H1 (cell line): Measurements from ENCODE around the gene LHX5. TPM values are rescaled to one million over a fixed set of nuclear protein-coding genes. Genes with fewer than 3 reads are reported as not detected.
A peak's percentile ranks its signal among the peaks of the same experiment; 100 is the strongest.

ENCODE experiments used
- CTCF ChIA-PET: fragments of 300-600 bp; sonication (Branson Sonifier 250); formaldehyde crosslinking; loops from one replicate; lab custom pipeline; 2021; ENCODE audit not compliant: partially characterized antibody; lab: Charles Lee
- POLR2A ChIA-PET: fragments of 300-600 bp; sonication (Branson Sonifier 250); formaldehyde crosslinking; loops from one replicate; lab custom pipeline; 2021; ENCODE audit warnings: inconsistent platforms; ENCODE audit not compliant: partially characterized antibody; lab: Charles Lee
- DNase-seq, 2 experiments: peaks; one replicate each; pipeline versions ENCODE4 v3.0.0 to v3.0.0-alpha.2; 2010 to 2022; ENCODE audit warnings: low spot score in 2 of 2, low read depth in 1 of 2, mixed read lengths in 1 of 2
- FAIRE-seq: peaks from 2 replicates; lab custom pipeline; 2011; peaks lifted over from hg19 to GRCh38; lab: Jason Lieb, UNC
- H2AFZ ChIP-seq: 2 replicates; pipeline ENCODE4 v1.8.1; 2012; ENCODE audit warnings: low read length, inconsistent platforms
- H2AK5ac ChIP-seq: 2 replicates; pipeline ENCODE4 v1.6.1; 2013; ENCODE audit warnings: low read depth, low read length
- H2BK120ac ChIP-seq: replicated peaks from 2 replicates; pipeline ENCODE3; 2013; ENCODE audit warnings: low read depth, low read length, inconsistent platforms
- H2BK12ac ChIP-seq: 2 replicates; pipeline ENCODE4 v1.6.1; 2013; ENCODE audit warnings: low read depth, low read length
- H2BK15ac ChIP-seq: 2 replicates; pipeline ENCODE4 v1.6.1; 2013; ENCODE audit warnings: low read length
- H2BK20ac ChIP-seq: 2 replicates; pipeline ENCODE4 v1.6.1; 2013; ENCODE audit warnings: low read length
- H2BK5ac ChIP-seq: 2 replicates; pipeline ENCODE4 v1.6.1; 2013; ENCODE audit warnings: low read depth, low read length
- H3K14ac ChIP-seq: 2 replicates; pipeline ENCODE4 v1.6.1; 2013; ENCODE audit warnings: inconsistent platforms; ENCODE audit not compliant: insufficient read length
- H3K18ac ChIP-seq: 2 replicates; pipeline ENCODE4 v1.6.1; 2013; ENCODE audit warnings: low read length; ENCODE audit errors: extremely low read depth
- H3K23ac ChIP-seq: 2 replicates; pipeline ENCODE4 v1.6.1; 2013; ENCODE audit warnings: inconsistent platforms; ENCODE audit not compliant: insufficient read length
- H3K23me2 ChIP-seq: 2 replicates; pipeline ENCODE4 v1.6.1; 2013; ENCODE audit warnings: low read depth, low read length
- H3K27ac ChIP-seq: 2 replicates; pipeline ENCODE4 v1.6.1; 2011; ENCODE audit warnings: low read depth, low read length, inconsistent platforms
- H3K27me3 ChIP-seq, 4 experiments: replicated peaks in 1 of 4; 1 replicate in 1 of 4; 2 replicates in 3 of 4; pipeline versions ENCODE4 v1.6.1 to v1.8.1; 2011 to 2013; ENCODE audit warnings: low read length in 3 of 4, mild to moderate bottlenecking in 3 of 4, inconsistent platforms in 2 of 4, mixed read lengths in 2 of 4, moderate library complexity in 1 of 4; ENCODE audit not compliant: control insufficient read depth in 3 of 4, insufficient read depth in 3 of 4; ENCODE audit errors: extremely low read depth in 1 of 4
- H3K36me3 ChIP-seq, 4 experiments: 2 replicates each; pipeline versions ENCODE4 v1.6.1 to v1.8.1; 2011 to 2013; ENCODE audit warnings: mild to moderate bottlenecking in 4 of 4, low read length in 3 of 4, moderate library complexity in 2 of 4, control low read depth in 1 of 4, inconsistent platforms in 1 of 4; ENCODE audit not compliant: insufficient read depth in 4 of 4, control insufficient read depth in 2 of 4
- H3K4ac ChIP-seq: replicated peaks from 2 replicates; pipeline ENCODE3; 2013; ENCODE audit warnings: low read length, low read depth, mixed read lengths, inconsistent platforms; ENCODE audit not compliant: insufficient read length
- H3K4me1 ChIP-seq, 4 experiments: replicated peaks in 1 of 4; 1 replicate in 1 of 4; 2 replicates in 3 of 4; pipeline versions ENCODE4 v1.6.1 to v1.8.1; 2011 to 2013; ENCODE audit warnings: low read length in 3 of 4, inconsistent platforms in 2 of 4, mixed read lengths in 1 of 4; ENCODE audit not compliant: insufficient read depth in 4 of 4, control insufficient read depth in 3 of 4
- H3K4me2 ChIP-seq, 2 experiments: 2 replicates each; pipeline versions ENCODE4 v1.6.1 to v1.8.1; 2011 to 2013; ENCODE audit warnings: low read depth in 2 of 2, low read length in 2 of 2, control low read depth in 1 of 2, inconsistent platforms in 1 of 2, mild to moderate bottlenecking in 1 of 2; ENCODE audit not compliant: insufficient read depth in 1 of 2
- H3K4me3 ChIP-seq, 4 experiments: fragments of 200-600, 300-600 bp in 1 of 4; sonication (generic), shearing (Covaris generic), sonication (Bioruptor Twin) in 1 of 4; 2 replicates each; pipeline versions ENCODE4 v1.5.1 to v1.8.1; 2011 to 2016; ENCODE audit warnings: low read length in 4 of 4, low read depth in 3 of 4, control low read depth in 2 of 4, inconsistent platforms in 2 of 4, mild to moderate bottlenecking in 2 of 4, mixed read lengths in 1 of 4, moderate library complexity in 1 of 4; ENCODE audit not compliant: insufficient read depth in 2 of 4; ENCODE audit errors: extremely low read depth in 1 of 4
- H3K56ac ChIP-seq: replicated peaks from 2 replicates; pipeline ENCODE3; 2013; ENCODE audit warnings: low read depth, mild to moderate bottlenecking, mixed read lengths, low read length, inconsistent platforms; ENCODE audit not compliant: insufficient read length
- H3K79me1 ChIP-seq: 2 replicates; pipeline ENCODE4 v1.6.1; 2013; ENCODE audit warnings: low read depth, low read length, control low read depth
- H3K79me2 ChIP-seq, 2 experiments: 2 replicates each; pipeline versions ENCODE4 v1.6.1 to v1.8.1; 2012 to 2013; ENCODE audit warnings: low read length in 2 of 2, mild to moderate bottlenecking in 2 of 2, inconsistent platforms in 1 of 2; ENCODE audit not compliant: insufficient read depth in 2 of 2, control insufficient read depth in 1 of 2
- H3K9ac ChIP-seq, 4 experiments: replicated peaks in 1 of 4; 1 replicate in 1 of 4; 2 replicates in 3 of 4; pipeline versions ENCODE4 v1.6.1 to v1.8.1; 2011 to 2013; ENCODE audit warnings: low read depth in 3 of 4, low read length in 3 of 4, control low read depth in 2 of 4, mild to moderate bottlenecking in 2 of 4, moderate library complexity in 2 of 4, inconsistent platforms in 1 of 4; ENCODE audit errors: extremely low read depth in 1 of 4
- H3K9me3 ChIP-seq, 2 experiments: 2 replicates each; pipeline versions ENCODE4 v1.6.1 to v1.8.1; 2012 to 2013; ENCODE audit warnings: mild to moderate bottlenecking in 2 of 2, moderate library complexity in 2 of 2, control low read depth in 1 of 2, inconsistent platforms in 1 of 2, low read depth in 1 of 2, low read length in 1 of 2, mixed read lengths in 1 of 2; ENCODE audit not compliant: insufficient read depth in 2 of 2
- H4K20me1 ChIP-seq, 2 experiments: replicated peaks in 1 of 2; 2 replicates each; pipeline versions ENCODE3 to v1.8.1; 2011 to 2013; ENCODE audit warnings: inconsistent platforms in 2 of 2, low read length in 2 of 2, mild to moderate bottlenecking in 1 of 2; ENCODE audit not compliant: insufficient read depth in 2 of 2, control insufficient read depth in 1 of 2
- H4K5ac ChIP-seq: 2 replicates; pipeline ENCODE4 v1.6.1; 2013; ENCODE audit warnings: low read length, low read depth, mixed read lengths, inconsistent platforms; ENCODE audit not compliant: insufficient read length
- H4K8ac ChIP-seq: 2 replicates; pipeline ENCODE4 v1.8.0; 2013; ENCODE audit warnings: mild to moderate bottlenecking, moderate library complexity, low read length, inconsistent platforms; ENCODE audit not compliant: insufficient read depth; ENCODE audit errors: extremely low read depth
- H4K91ac ChIP-seq: replicated peaks from 2 replicates; pipeline ENCODE3; 2013; ENCODE audit warnings: low read length, mixed read lengths, inconsistent platforms; ENCODE audit not compliant: insufficient read length
- ATF3 ChIP-seq: IDR thresholded peaks from 2 replicates; pipeline ENCODE4 v1.6.1; 2011; ENCODE audit warnings: low read depth, mild to moderate bottlenecking, low read length; ENCODE audit not compliant: insufficient read depth
- CTBP2 ChIP-seq: IDR thresholded peaks from 2 replicates; pipeline ENCODE4 v1.7.0; 2011; ENCODE audit warnings: borderline replicate concordance, mild to moderate bottlenecking, moderate library complexity, mixed read lengths, low read length; ENCODE audit not compliant: insufficient read depth, insufficient read length
- MAFK ChIP-seq: IDR thresholded peaks from 2 replicates; pipeline ENCODE4 v1.6.1; 2012; ENCODE audit warnings: low read depth, mild to moderate bottlenecking, improper control_type of control experiment, low read length
- PHF8 ChIP-seq: fragments of 200-600 bp; sonication (generic); conservative IDR thresholded peaks from 2 replicates; pipeline ENCODE4 v1.7.1; 2012; ENCODE audit warnings: low read depth, mild to moderate bottlenecking, inconsistent platforms, low read length, moderate library complexity
- POLR2A ChIP-seq, 2 experiments: IDR thresholded peaks; 1 replicate in 1 of 2; 2 replicates in 1 of 2; pipeline ENCODE4 v1.6.1; 2011; ENCODE audit warnings: low read depth in 2 of 2, low read length in 2 of 2, mild to moderate bottlenecking in 2 of 2; ENCODE audit errors: control extremely low read depth in 1 of 2
- POLR2AphosphoS5 ChIP-seq: IDR thresholded peaks from 2 replicates; pipeline ENCODE4 v1.6.1; 2011; ENCODE audit warnings: low read depth, low read length
- RFX5 ChIP-seq: IDR thresholded peaks from 2 replicates; pipeline ENCODE4 v1.6.1; 2011; ENCODE audit warnings: low read depth, low read length, improper control_type of control experiment, borderline replicate concordance
- WGBS, 2 experiments: shearing (Covaris generic) in 1 of 2; methylation state at CpG; one replicate each; pipeline versions ENCODE4 v1.1.6 to v1.1.7; 2013 to 2015; ENCODE audit warnings: low lambda C conversion rate in 2 of 2, mixed read lengths in 2 of 2, inconsistent platforms in 1 of 2, low coverage in 1 of 2, missing lambda C conversion rate in 1 of 2; ENCODE audit not compliant: insufficient replicate concordance in 2 of 2, insufficient coverage in 1 of 2, insufficient read length in 1 of 2; ENCODE audit errors: extremely low coverage in 1 of 2, missing lambda C conversion rate in 1 of 2; 5-methylcytosine and 5-hydroxymethylcytosine counted together
- polyA plus RNA-seq, 7 experiments: library from polyadenylated mRNA; depleted of rRNA in 3 of 7; stranded (reverse) in 5 of 7; unstranded in 2 of 7; fragments of >200 nt in 5 of 7; fragments of 200-250 nt in 2 of 7; gene quantifications; 1 replicate in 5 of 7; 2 replicates in 1 of 7; 4 replicates in 1 of 7; pipeline versions ENCODE4 v1.2.1 to v1.2.3, GENCODE V29; 2011 to 2013; ENCODE audit warnings: missing spikeins in 2 of 7, mixed read lengths in 2 of 7
- total RNA-seq: library from RNA; stranded (reverse); fragmentation: NEBNext Ultra II Directional; extraction: Animal tissue kit (Norgen Biotek cat#: 25700); gene quantifications from 2 replicates; pipeline ENCODE4 v1.2.1, GENCODE V29; 2021

Gene LHX5
- total and polyA plus RNA-seq, 2 of the 8 experiments (the other 6 are each of a cell fraction or from before 2014, with no cell fraction given): 0.47 to 1.1 TPM

- H2BK5ac ChIP-seq: no peak overlapping the region
- WGBS, 2 experiments: 86% methylated on average over 1 of the region's 1 CpG; no CpG with 5 or more reads in 1 of the 2 experiments
- H4K91ac ChIP-seq: no peak overlapping the region
- H3K9ac ChIP-seq: no peak overlapping the region
- FAIRE-seq (no peak), DNase-seq (no peak)
- no peaks in the 10 kb centered on the region for H3K9me3 ChIP-seq
- H4K20me1 ChIP-seq: no peaks in the 10 kb centered on the region
- peaks cover 0 to 7% (median 5%) of the 10 kb centered on the region in 4 experiments; a peak in 5 of 7 replicates for H3K4me1 ChIP-seq
- H3K79me2 ChIP-seq: no peaks in the 10 kb centered on the region
- H3K23ac ChIP-seq: no peak overlapping the region
- no peak overlapping the region for H3K14ac ChIP-seq
- H3K36me3 ChIP-seq: no peaks in the 10 kb centered on the region
- no peak overlapping the region for H2BK120ac ChIP-seq
- H3K27me3 ChIP-seq: no peaks in the 10 kb centered on the region
- H2AK5ac ChIP-seq: 0 out of 2 replicates have a peak overlapping the region, but pooled peaks have one; percentile 29
- no peak overlapping the region for H3K56ac ChIP-seq
- H3K4ac ChIP-seq: no peak overlapping the region
- H2AFZ ChIP-seq: no peak overlapping the region
- peaks cover 5% of the 10 kb centered on the region for H3K23me2 ChIP-seq
- H4K5ac ChIP-seq: no peak overlapping the region
- POLR2A ChIA-PET: interaction anchor here (1.5 kb wide), 1 partner anchor 13 kb away, joined by 4 read pairs; no protein-coding TSS in a partner anchor
- H2BK12ac ChIP-seq: peak overlapping the region; percentile 12; the same call in 1 of the 2 replicates
- H2BK20ac ChIP-seq: no peak overlapping the region
- no peak overlapping the region for H3K4me2 ChIP-seq
- no peak overlapping the region for H3K4me3 ChIP-seq
- no peak overlapping the region for H2BK15ac ChIP-seq
- no peaks in the 10 kb centered on the region for H3K79me1 ChIP-seq
- no peak overlapping the region for H4K8ac ChIP-seq
- CTCF ChIA-PET: interaction anchor here (0.7 to 3.0 kb wide), 28 partner anchors 11 to 530 kb away, joined by 3 to 53 read pairs (median 5); partner anchors contain the start of genes CFAP73 and SDS
- TF ChIP-seq RFX5 (no peak), POLR2A (IDR thresholded peaks at IDR 0.05; ENCODE audit: control extremely low read depth in 1 of 2, low read depth in 2 of 2, low read length in 2 of 2) (no peak), ATF3 (no peak), MAFK (no peak), CTBP2 (no peak), PHF8 (no peak), POLR2AphosphoS5 (no peak)
- no peak overlapping the region for H3K27ac ChIP-seq
- H3K18ac ChIP-seq: no peak overlapping the region
These were observed 47.2 kb downstream of the LHX5 start for GRCh38 chr12:113424456-113424855.
